Endodermal cell (in vitro differentiated cells): Measurements from ENCODE around the gene RREB1. TPM values are rescaled to one million over a fixed set of nuclear protein-coding genes. Genes with fewer than 3 reads are reported as not detected.

Experiments used
- DNase-seq: peaks from one replicate; pipeline ENCODE4 v3.0.0-alpha.2; 2017
- H3K27ac ChIP-seq: 2 replicates; pipeline ENCODE4 v1.5.1; 2013; ENCODE audit warnings: mild to moderate bottlenecking, low read depth, low read length, moderate library complexity
- H3K27me3 ChIP-seq: 2 replicates; pipeline ENCODE4 v1.6.1; 2013; ENCODE audit warnings: mild to moderate bottlenecking, low read length, moderate library complexity; ENCODE audit not compliant: insufficient read depth, control insufficient read depth, poor library complexity, severe bottlenecking
- H3K36me3 ChIP-seq: 2 replicates; pipeline ENCODE4 v1.7.0; 2013; ENCODE audit warnings: mild to moderate bottlenecking, low read length, moderate library complexity; ENCODE audit not compliant: control insufficient read depth, insufficient read depth
- H3K4me1 ChIP-seq: one replicate; pipeline ENCODE4 v1.7.0; 2013; ENCODE audit warnings: low read length; ENCODE audit not compliant: control insufficient read depth, insufficient read depth
- H3K4me3 ChIP-seq: 2 replicates; pipeline ENCODE4 v1.5.1; 2013; ENCODE audit warnings: mild to moderate bottlenecking, low read length, moderate library complexity
- H3K9ac ChIP-seq: 2 replicates; pipeline ENCODE4 v1.6.1; 2013; ENCODE audit warnings: mild to moderate bottlenecking, low read length, moderate library complexity; ENCODE audit not compliant: poor library complexity, severe bottlenecking; ENCODE audit errors: extremely low read depth
- H3K9me3 ChIP-seq: 2 replicates; pipeline ENCODE4 v1.6.1; 2013; ENCODE audit warnings: mild to moderate bottlenecking, low read length, moderate library complexity; ENCODE audit not compliant: control insufficient read depth
- H3K27ac Mint-ChIP-seq: 2 replicates; pipeline ENCODE4 v1.8.0; 2020; ENCODE audit warnings: mixed read lengths
- H3K27me3 Mint-ChIP-seq: 2 replicates; pipeline ENCODE4 v1.8.0; 2021; ENCODE audit warnings: mild to moderate bottlenecking, mixed read lengths; ENCODE audit not compliant: insufficient read depth
- H3K36me3 Mint-ChIP-seq: 2 replicates; pipeline ENCODE4 v1.8.0; 2020; ENCODE audit warnings: low read depth, mixed read lengths
- H3K4me1 Mint-ChIP-seq: 2 replicates; pipeline ENCODE4 v1.8.0; 2020; ENCODE audit warnings: mixed read lengths
- H3K4me3 Mint-ChIP-seq: 2 replicates; pipeline ENCODE4 v1.8.0; 2020; ENCODE audit warnings: mild to moderate bottlenecking, moderate library complexity, mixed read lengths
- H3K9me3 Mint-ChIP-seq: 2 replicates; pipeline ENCODE4 v1.8.0; 2020; ENCODE audit warnings: mild to moderate bottlenecking, mixed read lengths
- WGBS, 2 experiments: methylation state at CpG; one replicate each; pipeline versions ENCODE4 v1.1.5 to v1.1.7; 2013; ENCODE audit warnings: missing lambda C conversion rate in 2 of 2, mixed read lengths in 1 of 2; ENCODE audit not compliant: insufficient coverage in 1 of 2, insufficient read length in 1 of 2; 5-methylcytosine and 5-hydroxymethylcytosine counted together
- total RNA-seq, 2 donors: library from RNA; stranded (reverse); fragmentation: NEBNext Ultra II Directional in 1 of 2; extraction: Animal tissue kit (Norgen Biotek cat#: 25700) in 1 of 2; gene quantifications; 2 replicates in 1 of 2; 3 replicates in 1 of 2; pipeline ENCODE4 v1.2.1, GENCODE V29; 2021
- TF ChIP-seq, protein P1 (sequence below): fragments of 200-600 bp; sonication (generic); conservative IDR thresholded peaks from 2 replicates; pipeline ENCODE4 v1.5.0; 2021; ENCODE audit warnings: antibody characterized with exemption, mild to moderate bottlenecking

RREB1 gene
- total RNA-seq, 2 donors from 2014 or later, result 51.2 to 64.3 TPM

DNA sequence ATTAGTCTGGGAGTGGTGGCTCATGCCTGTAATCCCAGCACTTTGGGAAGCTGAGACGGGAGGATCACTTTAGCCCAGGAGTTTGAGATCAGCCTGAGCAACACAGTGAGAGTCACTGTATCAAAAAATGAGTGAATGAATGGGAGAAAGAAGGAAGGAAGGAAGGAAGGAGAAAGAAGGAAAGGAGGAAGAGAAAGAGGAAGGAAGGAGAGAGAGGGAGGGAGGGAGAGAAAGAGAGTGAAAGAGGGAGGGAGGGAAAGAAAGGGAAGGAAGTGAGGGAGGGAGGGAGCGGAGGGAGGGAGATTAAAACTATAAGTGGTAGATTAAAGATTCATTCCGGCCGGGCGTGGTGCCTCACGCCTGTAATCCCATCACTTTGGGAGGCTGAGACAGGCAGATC, 28.9 kb upstream of the RREB1 start:
- no peak for DNase-seq
- no peaks in the 10 kb centered on the region for H3K27me3 Mint-ChIP-seq
- H3K27ac ChIP-seq, result no peak overlapping the region
- H3K4me1 ChIP-seq, result no peaks in the 10 kb centered on the region
- H3K9me3 ChIP-seq, result no peaks in the 10 kb centered on the region
- TF ChIP-seq, protein P1, sequence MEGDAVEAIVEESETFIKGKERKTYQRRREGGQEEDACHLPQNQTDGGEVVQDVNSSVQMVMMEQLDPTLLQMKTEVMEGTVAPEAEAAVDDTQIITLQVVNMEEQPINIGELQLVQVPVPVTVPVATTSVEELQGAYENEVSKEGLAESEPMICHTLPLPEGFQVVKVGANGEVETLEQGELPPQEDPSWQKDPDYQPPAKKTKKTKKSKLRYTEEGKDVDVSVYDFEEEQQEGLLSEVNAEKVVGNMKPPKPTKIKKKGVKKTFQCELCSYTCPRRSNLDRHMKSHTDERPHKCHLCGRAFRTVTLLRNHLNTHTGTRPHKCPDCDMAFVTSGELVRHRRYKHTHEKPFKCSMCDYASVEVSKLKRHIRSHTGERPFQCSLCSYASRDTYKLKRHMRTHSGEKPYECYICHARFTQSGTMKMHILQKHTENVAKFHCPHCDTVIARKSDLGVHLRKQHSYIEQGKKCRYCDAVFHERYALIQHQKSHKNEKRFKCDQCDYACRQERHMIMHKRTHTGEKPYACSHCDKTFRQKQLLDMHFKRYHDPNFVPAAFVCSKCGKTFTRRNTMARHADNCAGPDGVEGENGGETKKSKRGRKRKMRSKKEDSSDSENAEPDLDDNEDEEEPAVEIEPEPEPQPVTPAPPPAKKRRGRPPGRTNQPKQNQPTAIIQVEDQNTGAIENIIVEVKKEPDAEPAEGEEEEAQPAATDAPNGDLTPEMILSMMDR, result no peak
- no peak overlapping the region for H3K4me3 Mint-ChIP-seq
- no peak overlapping the region for H3K9ac ChIP-seq
- no peak overlapping the region for H3K4me3 ChIP-seq
- H3K27ac Mint-ChIP-seq, result no peak overlapping the region
- H3K9me3 Mint-ChIP-seq, result no peaks in the 10 kb centered on the region
- no peaks in the 10 kb centered on the region for H3K36me3 Mint-ChIP-seq
- H3K36me3 ChIP-seq, result no peaks in the 10 kb centered on the region
- 80 to 93% methylated on average over 6 of the region's 6 CpGs for WGBS, 2 experiments
- H3K27me3 ChIP-seq, result no peaks in the 10 kb centered on the region
- no peaks in the 10 kb centered on the region for H3K4me1 Mint-ChIP-seq

DNA sequence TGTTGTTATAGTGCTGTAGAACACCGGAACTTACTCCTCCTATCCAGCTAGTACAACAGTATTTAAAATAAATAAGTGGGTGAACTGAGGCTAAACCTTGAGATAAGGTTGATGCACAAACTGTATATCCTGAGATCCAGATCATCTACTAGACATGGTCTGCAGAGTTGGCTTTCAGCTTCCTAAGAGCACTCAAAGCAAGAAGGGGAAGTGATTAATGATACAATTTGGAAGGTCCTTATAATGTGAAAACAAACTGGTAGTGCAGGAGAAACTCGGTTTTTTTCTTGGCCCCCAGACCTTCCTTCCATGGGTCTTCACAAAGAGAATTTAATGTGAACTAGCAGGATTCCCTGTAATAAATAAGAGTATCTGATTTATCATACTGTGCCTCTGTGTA, 27.4 kb upstream of the RREB1 start:
- Histone ChIP-seq H3K36me3 (no peaks in the 10 kb centered on the region), H3K4me3 (no peak overlapping the region), H3K27ac (no peak overlapping the region), H3K9ac (no peak overlapping the region), H3K27me3 (no peaks in the 10 kb centered on the region), H3K4me1 (no peaks in the 10 kb centered on the region), H3K9me3 (no peaks in the 10 kb centered on the region)
- no peak overlapping the region for H3K27ac Mint-ChIP-seq
- H3K4me3 Mint-ChIP-seq, result no peak overlapping the region
- 81% methylated on average over 1 of the region's 2 CpGs; no CpG with 5 or more reads in 1 of the 2 experiments for WGBS, 2 experiments
- TF ChIP-seq, protein P1, result no peak
- no peaks in the 10 kb centered on the region for H3K36me3 Mint-ChIP-seq
- no peaks in the 10 kb centered on the region for H3K9me3 Mint-ChIP-seq
- H3K27me3 Mint-ChIP-seq, result no peaks in the 10 kb centered on the region
- DNase-seq, result no peak
- peaks cover 5% of the 10 kb centered on the region for H3K4me1 Mint-ChIP-seq

DNA sequence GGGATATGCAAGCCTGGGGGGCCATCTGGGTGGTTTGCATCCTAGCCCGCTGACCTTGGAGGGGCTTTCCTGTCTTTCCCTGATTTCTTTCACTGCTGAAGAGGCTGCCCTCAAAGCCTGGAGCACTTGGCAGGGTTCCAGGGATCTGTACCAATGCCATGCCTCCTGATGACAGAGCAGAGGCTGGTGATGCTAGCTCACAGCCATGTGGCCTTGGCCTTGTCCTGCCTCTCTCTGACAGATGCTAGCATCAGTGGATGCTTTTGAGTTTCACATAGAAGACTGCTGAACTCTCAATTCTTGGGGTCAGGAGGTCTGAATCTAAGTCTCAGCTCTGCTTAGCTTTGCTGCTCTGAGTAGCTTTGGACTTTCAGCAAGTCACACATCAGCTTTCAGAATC, 21.9 kb upstream of the RREB1 start:
- no peaks in the 10 kb centered on the region for H3K9me3 ChIP-seq
- Mint-ChIP-seq H3K9me3 (no peaks in the 10 kb centered on the region), H3K27me3 (no peaks in the 10 kb centered on the region), H3K27ac (no peak overlapping the region), H3K4me1 (peaks cover 23% of the 10 kb centered on the region), H3K36me3 (no peaks in the 10 kb centered on the region), H3K4me3 (no peak overlapping the region)
- no peak overlapping the region for H3K27ac ChIP-seq
- H3K36me3 ChIP-seq, result no peaks in the 10 kb centered on the region
- no peak for DNase-seq
- H3K4me1 ChIP-seq, result peaks cover 10% of the 10 kb centered on the region
- no peak overlapping the region for H3K9ac ChIP-seq
- no peak overlapping the region for H3K4me3 ChIP-seq
- H3K27me3 ChIP-seq, result no peaks in the 10 kb centered on the region
- TF ChIP-seq, protein P1, result no peak
- WGBS, 2 experiments, result 63 to 91% methylated on average over 1 of the region's 1 CpG
